Subcutaneous adipose tissue (tissue), 4 donors: ENCODE measurements around the gene ACER3. TPM values are rescaled to one million over a fixed set of nuclear protein-coding genes. Genes with fewer than 3 reads are reported as not detected.

Source experiments
- total RNA-seq, 4 donors: library from RNA; depleted of rRNA; stranded (reverse); fragments of >200 nt; gene quantifications; one replicate each; pipeline ENCODE4 v1.1.0, GENCODE V29; 2016
- TF ChIP-seq, protein P1 (sequence below): fragments of 450-650 bp; IDR thresholded peaks from one replicate; pipeline ENCODE4 v1.5.1; 2016; ENCODE audit warnings: low read depth, mild to moderate bottlenecking, control low read depth, antibody characterized with exemption, moderate library complexity

The ACER3 gene
- total RNA-seq, 4 donors from 2014 or later, result 28.6 to 39.4 (median 31.5) TPM

GRCh38 chr11:77062924-77063323, 202.2 kb downstream of the ACER3 start:
- TF ChIP-seq, protein P1, sequence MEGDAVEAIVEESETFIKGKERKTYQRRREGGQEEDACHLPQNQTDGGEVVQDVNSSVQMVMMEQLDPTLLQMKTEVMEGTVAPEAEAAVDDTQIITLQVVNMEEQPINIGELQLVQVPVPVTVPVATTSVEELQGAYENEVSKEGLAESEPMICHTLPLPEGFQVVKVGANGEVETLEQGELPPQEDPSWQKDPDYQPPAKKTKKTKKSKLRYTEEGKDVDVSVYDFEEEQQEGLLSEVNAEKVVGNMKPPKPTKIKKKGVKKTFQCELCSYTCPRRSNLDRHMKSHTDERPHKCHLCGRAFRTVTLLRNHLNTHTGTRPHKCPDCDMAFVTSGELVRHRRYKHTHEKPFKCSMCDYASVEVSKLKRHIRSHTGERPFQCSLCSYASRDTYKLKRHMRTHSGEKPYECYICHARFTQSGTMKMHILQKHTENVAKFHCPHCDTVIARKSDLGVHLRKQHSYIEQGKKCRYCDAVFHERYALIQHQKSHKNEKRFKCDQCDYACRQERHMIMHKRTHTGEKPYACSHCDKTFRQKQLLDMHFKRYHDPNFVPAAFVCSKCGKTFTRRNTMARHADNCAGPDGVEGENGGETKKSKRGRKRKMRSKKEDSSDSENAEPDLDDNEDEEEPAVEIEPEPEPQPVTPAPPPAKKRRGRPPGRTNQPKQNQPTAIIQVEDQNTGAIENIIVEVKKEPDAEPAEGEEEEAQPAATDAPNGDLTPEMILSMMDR, result no peak

DNA sequence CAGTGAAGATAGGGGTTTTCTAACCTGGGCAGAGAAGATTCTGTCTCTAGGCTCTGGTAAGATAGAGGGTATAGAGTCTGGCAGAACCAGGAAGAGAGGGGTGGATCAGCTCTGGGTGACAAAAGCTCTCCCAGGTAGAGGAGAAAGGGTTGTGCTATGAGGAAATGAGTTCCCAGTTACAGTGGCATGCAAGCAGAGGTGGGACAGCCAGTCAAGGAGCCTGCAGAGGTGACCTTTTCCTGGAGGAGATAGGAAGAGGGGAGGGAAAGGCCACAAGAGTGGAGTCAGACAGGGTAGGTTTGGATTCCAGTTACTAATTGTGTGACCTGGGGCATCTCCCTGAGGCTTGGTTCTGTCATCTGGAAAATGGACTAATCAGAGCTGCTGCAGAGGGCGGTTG, 202.7 kb downstream of the ACER3 start:
- TF ChIP-seq, protein P1, result no peak

GRCh38 chr11:77063861-77064260, 203.1 kb downstream of the ACER3 start:
- TF ChIP-seq, protein P1, result no peak

DNA sequence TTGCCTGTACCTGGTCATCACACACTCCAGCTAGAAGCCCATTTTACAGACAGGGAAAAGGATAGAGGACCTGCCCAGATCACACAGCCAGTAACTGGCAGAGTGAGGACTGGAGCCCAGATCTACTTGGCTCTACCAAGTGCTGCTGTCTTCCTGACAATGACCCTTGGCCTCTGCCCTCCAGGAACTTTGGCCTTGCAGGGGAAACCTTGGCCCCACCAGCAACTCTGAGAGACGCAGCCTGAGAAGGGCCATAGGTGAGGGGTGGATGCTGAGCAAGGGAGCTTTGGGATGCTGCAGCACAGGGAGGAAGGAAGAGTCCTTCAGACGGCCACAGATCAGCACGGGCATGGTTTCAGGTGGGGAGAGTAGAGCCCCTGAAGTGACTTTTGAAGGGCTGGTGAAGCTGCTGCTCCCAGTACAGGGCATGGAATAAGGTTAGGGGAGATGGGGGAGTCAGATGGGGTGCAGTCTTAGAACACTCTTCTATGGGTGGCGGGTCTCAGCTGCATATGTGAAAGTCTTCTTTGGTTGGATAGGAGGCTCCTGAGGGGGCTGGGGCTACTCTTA, 204.0 kb downstream of the ACER3 start:
- TF ChIP-seq, protein P1, result no peak

DNA sequence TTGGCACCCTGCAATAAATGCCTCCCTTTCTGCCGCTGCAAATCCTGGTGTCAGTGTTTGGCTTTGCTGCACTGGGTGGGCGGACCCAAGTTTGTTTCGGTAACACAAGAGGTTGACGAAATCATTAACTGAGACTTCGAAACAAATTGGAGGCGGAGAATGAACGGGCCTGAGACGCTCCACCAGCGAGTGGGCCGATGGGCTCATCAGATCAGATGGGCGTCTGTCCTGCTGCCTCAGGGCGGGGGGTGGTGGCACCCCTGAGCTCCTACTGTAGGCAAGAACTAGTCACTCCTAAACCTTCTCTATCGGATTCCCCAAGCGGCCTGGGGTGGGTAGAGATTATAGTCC, 205.1 kb downstream of the ACER3 start:
- TF ChIP-seq, protein P1, result no peak

- TF ChIP-seq, protein P1, result no peak
These were observed 205.7 kb downstream of the ACER3 start, which contains the start of gene CAPN5 for GRCh38 chr11:77066229-77067042. TSS of gene CAPN5 (plus strand) at chr11:77066971. CDS start at chr11:77084887, 17,916 bp downstream.

- TF ChIP-seq, protein P1, result no peak
These were observed 207.2 kb downstream of the ACER3 start for GRCh38 chr11:77067861-77068443.
